HCT116 (cell line): ENCODE measurements around the gene PLA2G2E. TPM values are rescaled to one million over a fixed set of nuclear protein-coding genes. Genes with fewer than 3 reads are reported as not detected.

Experiments
- ATAC-seq: fragments of 200-7000 bp; cut with Tn5 transposase; 2 replicates; pipeline ENCODE4 v1.9.1; 2020; ENCODE audit warnings: mild to moderate bottlenecking, moderate library complexity
- BruUV-seq: library from RNA; stranded (reverse); fragments of 400-500 nt; replicated peaks from 2 replicates; lab custom pipeline; 2021; lab: Mats Ljungman, UMichigan
- CTCF ChIA-PET: fragments of 300-600 bp; sonication (Branson Sonifier 250); formaldehyde crosslinking; loops from one replicate; lab custom pipeline; 2021; ENCODE audit warnings: antibody characterized with exemption; lab: Charles Lee
- POLR2A ChIA-PET: fragments of 300-600, 350-600 bp; sonication (Branson Sonifier 250); formaldehyde crosslinking; loops from one replicate; lab custom pipeline; 2021; ENCODE audit warnings: antibody characterized with exemption; lab: Charles Lee
- RAD21 ChIA-PET, 2 experiments: fragments of 300-600 bp; sonication (Branson Sonifier 250); formaldehyde crosslinking; loops; one replicate each; lab custom pipeline; 2023; ENCODE audit warnings: low total read pairs in 2 of 2; ENCODE audit not compliant: uncharacterized antibody in 2 of 2, unreplicated experiment in 2 of 2, low non-redundant PET in 1 of 2; lab: Charles Lee
- DNase-seq: peaks from one replicate; pipeline ENCODE4 v3.0.0-alpha.2; 2010; ENCODE audit warnings: low read depth, low spot score
- H2AFZ ChIP-seq: fragments of 200-600 bp; shearing (Covaris generic), sonication (generic); 2 replicates; pipeline ENCODE4 v1.6.1; 2017; ENCODE audit warnings: low read depth, mixed run types, mixed read lengths, antibody characterized with exemption, low read length; ENCODE audit not compliant: poor library complexity, severe bottlenecking
- H3K27ac ChIP-seq: 2 replicates; pipeline ENCODE4 v1.5.1; 2012; ENCODE audit warnings: low read depth, low read length
- H3K27me3 ChIP-seq: fragments of 200-600 bp; sonication (generic); 2 replicates; pipeline ENCODE4 v1.6.1; 2016; ENCODE audit warnings: mixed run types, low read length, mixed read lengths; ENCODE audit not compliant: insufficient read depth
- H3K36me3 ChIP-seq, 2 experiments: fragments of 200-500 bp in 1 of 2; fragments of 200-600 bp in 1 of 2; sonication (Bioruptor generic) in 1 of 2; sonication (generic) in 1 of 2; 2 replicates each; pipeline versions ENCODE4 v1.5.1 to v1.6.1; 2014 to 2016; ENCODE audit warnings: low read length in 2 of 2, inconsistent platforms in 1 of 2, mixed read lengths in 1 of 2, mixed run types in 1 of 2; ENCODE audit not compliant: insufficient read depth in 2 of 2, control insufficient read depth in 1 of 2
- H3K4me1 ChIP-seq, 2 experiments: fragments of 200-600 bp in 1 of 2; sonication (generic) in 1 of 2; 2 replicates each; pipeline versions ENCODE4 v1.5.1 to v1.6.1; 2012 to 2017; ENCODE audit warnings: low read length in 2 of 2, inconsistent platforms in 1 of 2, mild to moderate bottlenecking in 1 of 2, mixed read lengths in 1 of 2, mixed run types in 1 of 2, moderate library complexity in 1 of 2; ENCODE audit not compliant: insufficient read depth in 2 of 2, control insufficient read depth in 1 of 2
- H3K4me2 ChIP-seq: fragments of 200-600 bp; sonication (generic); 2 replicates; pipeline ENCODE4 v1.6.1; 2017; ENCODE audit warnings: mixed run types, low read length, mixed read lengths
- H3K4me3 ChIP-seq, 2 experiments: fragments of 200-600 bp in 1 of 2; sonication (generic) in 1 of 2; replicated peaks in 1 of 2; 2 replicates each; pipeline ENCODE4 v1.5.1; 2011 to 2016; ENCODE audit warnings: low read length in 2 of 2, control low read depth in 1 of 2, low read depth in 1 of 2, mild to moderate bottlenecking in 1 of 2, mixed read lengths in 1 of 2, mixed run types in 1 of 2
- H3K79me2 ChIP-seq: fragments of 200-600 bp; sonication (generic); 2 replicates; pipeline ENCODE4 v1.6.1; 2017; ENCODE audit warnings: mild to moderate bottlenecking, mixed run types, low read length, moderate library complexity, mixed read lengths; ENCODE audit not compliant: insufficient read depth
- H3K9ac ChIP-seq: fragments of 200-600 bp; sonication (generic); 2 replicates; pipeline ENCODE4 v1.6.1; 2016; ENCODE audit warnings: low read length, mixed read lengths
- H3K9me2 ChIP-seq: fragments of 200-600 bp; sonication (generic), shearing (Covaris generic); 2 replicates; pipeline ENCODE4 v1.6.1; 2017; ENCODE audit warnings: mixed run types, mild to moderate bottlenecking, moderate library complexity; ENCODE audit not compliant: insufficient read depth
- H3K9me3 ChIP-seq, 2 experiments: fragments of 200-500 bp in 1 of 2; fragments of 200-600 bp in 1 of 2; sonication (Bioruptor generic) in 1 of 2; sonication (generic) in 1 of 2; 2 replicates each; pipeline ENCODE4 v1.6.1; 2014 to 2017; ENCODE audit warnings: low read length in 2 of 2, mixed read lengths in 2 of 2, inconsistent platforms in 1 of 2, low read depth in 1 of 2, mild to moderate bottlenecking in 1 of 2, mixed run types in 1 of 2, moderate library complexity in 1 of 2; ENCODE audit not compliant: control insufficient read depth in 1 of 2, insufficient read depth in 1 of 2
- H4K20me1 ChIP-seq: fragments of 200-600 bp; sonication (generic), shearing (Covaris generic); 2 replicates; pipeline ENCODE4 v1.6.1; 2017; ENCODE audit warnings: mixed run types, mild to moderate bottlenecking, moderate library complexity; ENCODE audit not compliant: insufficient read depth
- CBX3 ChIP-seq: IDR thresholded peaks from 2 replicates; pipeline ENCODE4 v1.6.1; 2012; ENCODE audit warnings: low read depth
- CEBPB ChIP-seq: IDR thresholded peaks from 2 replicates; pipeline ENCODE4 v1.6.1; 2012; ENCODE audit warnings: low read depth
- EGR1 ChIP-seq: IDR thresholded peaks from 2 replicates; pipeline ENCODE4 v1.6.1; 2012; ENCODE audit warnings: low read depth
- ELF1 ChIP-seq: IDR thresholded peaks from 2 replicates; pipeline ENCODE4 v1.6.1; 2012; ENCODE audit warnings: low read depth, borderline replicate concordance
- EZH2 ChIP-seq: fragments of 200-600 bp; sonication (generic); IDR thresholded peaks from 2 replicates; pipeline ENCODE4 v1.6.1; 2017; ENCODE audit warnings: antibody characterized with exemption, mixed run types
- EZH2phosphoT487 ChIP-seq: fragments of 200-600 bp; IDR thresholded peaks from 2 replicates; pipeline ENCODE4 v1.6.1; 2018; ENCODE audit warnings: antibody characterized with exemption, borderline replicate concordance
- FOSL1 ChIP-seq: IDR thresholded peaks from 2 replicates; pipeline ENCODE4 v1.6.1; 2012; ENCODE audit warnings: low read depth
- JUND ChIP-seq: IDR thresholded peaks from 2 replicates; pipeline ENCODE4 v1.6.1; 2012
- POLR2AphosphoS5 ChIP-seq: IDR thresholded peaks from 2 replicates; pipeline ENCODE4 v1.6.1; 2011; ENCODE audit warnings: mild to moderate bottlenecking, low read depth, low read length, moderate library complexity
- RAD21 ChIP-seq: IDR thresholded peaks from 2 replicates; pipeline ENCODE4 v1.6.1; 2012; ENCODE audit warnings: low read depth, mild to moderate bottlenecking
- SP1 ChIP-seq: IDR thresholded peaks from 2 replicates; pipeline ENCODE4 v1.6.1; 2012; ENCODE audit warnings: low read depth
- SRF ChIP-seq: IDR thresholded peaks from 2 replicates; pipeline ENCODE4 v1.6.1; 2012; ENCODE audit warnings: low read depth
- YY1 ChIP-seq: IDR thresholded peaks from 2 replicates; pipeline ENCODE4 v1.6.1; 2011; ENCODE audit warnings: low read length, low read depth, moderate library complexity, mild to moderate bottlenecking; ENCODE audit not compliant: insufficient replicate concordance; ENCODE audit errors: extremely low read depth
- ZFX ChIP-seq: fragments of 450-650 bp; IDR thresholded peaks from 2 replicates; pipeline ENCODE4 v1.6.1; 2017
- ZNF274 ChIP-seq: fragments of 200-500 bp; sonication (Bioruptor generic); IDR thresholded peaks from 2 replicates; pipeline ENCODE4 v1.6.1; 2014; ENCODE audit warnings: mild to moderate bottlenecking, low read depth, low read length, inconsistent platforms
- intact Hi-C: fragments of 100-400 bp; cut with micrococcal nuclease; formaldehyde crosslinking; loops from 2 replicates; pipeline ENCODE4 v1.10.0; 2022
- total RNA-seq: library from RNA; stranded (reverse); gene quantifications from one replicate; pipeline ENCODE4 v1.2.1, GENCODE V29; 2021; ENCODE audit not compliant: unreplicated experiment
- TF ChIP-seq, protein P1 (sequence below): IDR thresholded peaks from 2 replicates; pipeline ENCODE4 v1.6.1; 2012
- TF ChIP-seq, protein P2 (sequence below): IDR thresholded peaks from 2 replicates; pipeline ENCODE4 v1.6.1; 2012; ENCODE audit warnings: low read depth

PLA2G2E gene
- total RNA-seq, 1 experiment from 2014 or later = not detected

DNA sequence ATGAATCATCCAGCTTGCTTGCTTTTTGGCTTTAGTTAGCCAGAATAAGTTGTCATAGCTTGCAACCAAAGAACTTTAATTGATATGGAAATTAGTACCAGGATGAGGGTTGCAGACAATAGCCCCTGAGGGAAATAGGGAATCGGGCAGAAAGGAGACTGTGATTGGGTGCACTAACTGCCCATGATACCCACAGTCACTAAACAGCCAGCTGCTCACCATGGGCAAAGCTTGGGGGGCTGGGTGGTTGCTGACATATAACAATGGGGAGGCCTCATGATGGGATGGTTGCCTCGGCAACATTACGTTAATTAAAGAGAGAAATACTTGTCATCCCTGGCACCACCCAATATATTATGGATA, 17.8 kb upstream of the PLA2G2E start:
- Histone ChIP-seq H3K9ac (no peak overlapping the region), H3K4me3 (no peak overlapping the region), H3K27ac (no peak overlapping the region), H3K79me2 (no peaks in the 10 kb centered on the region), H3K36me3 (no peaks in the 10 kb centered on the region), H3K9me3 (no peaks in the 10 kb centered on the region), H3K4me2 (no peak overlapping the region), H2AFZ (no peak overlapping the region), H3K4me1 (no peaks in the 10 kb centered on the region), H3K27me3 (no peaks in the 10 kb centered on the region), H3K9me2 (no peaks in the 10 kb centered on the region), H4K20me1 (no peaks in the 10 kb centered on the region)
- BruUV-seq = no TSS peak
- ChIA-PET POLR2A (no interaction called here), CTCF (no interaction called here), RAD21 (no interaction called here)
- TF ChIP-seq RAD21 (no peak), EZH2phosphoT487 (no peak), JUND (no peak), YY1 (no peak)
- TF ChIP-seq, protein P1, sequence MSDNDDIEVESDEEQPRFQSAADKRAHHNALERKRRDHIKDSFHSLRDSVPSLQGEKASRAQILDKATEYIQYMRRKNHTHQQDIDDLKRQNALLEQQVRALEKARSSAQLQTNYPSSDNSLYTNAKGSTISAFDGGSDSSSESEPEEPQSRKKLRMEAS = no peak
- intact Hi-C loops = no loop called here
- no peak for DNase-seq
- ATAC-seq = no peak

DNA sequence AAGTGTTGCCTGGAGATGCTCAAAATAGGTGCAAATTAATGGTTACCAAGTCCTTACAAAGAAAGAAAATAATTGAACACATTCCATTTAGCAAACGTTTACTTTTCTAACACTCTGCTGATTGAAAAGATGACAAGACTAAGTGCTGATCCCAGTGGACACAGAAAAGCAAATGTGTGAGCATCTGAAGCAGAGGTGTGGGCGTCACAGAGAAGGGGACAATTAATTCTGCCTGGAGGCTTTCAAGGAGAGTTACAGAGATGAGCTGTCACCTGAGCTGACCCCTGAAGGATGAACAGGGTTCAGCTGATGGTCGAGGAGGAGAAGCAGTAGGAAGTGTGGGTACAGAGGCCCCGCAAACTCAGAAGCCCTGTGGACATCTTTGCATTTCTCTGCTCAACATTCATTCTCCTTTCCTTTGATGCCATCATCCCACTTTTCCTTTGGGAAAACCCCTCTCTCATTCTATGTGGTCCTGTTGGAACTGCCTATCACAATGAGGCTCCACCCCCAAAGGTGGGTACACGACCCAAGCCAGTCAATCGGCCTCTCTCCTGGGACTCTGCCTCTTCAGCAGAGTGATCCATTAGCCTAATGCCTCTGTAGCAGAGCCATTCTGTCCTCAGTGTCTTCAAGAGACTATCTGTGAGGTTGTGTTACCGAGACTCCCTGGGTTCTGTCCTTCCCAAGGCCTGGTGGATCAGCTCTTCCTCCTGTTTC, 17.2 kb upstream of the PLA2G2E start:
- no TSS peak for BruUV-seq
- Histone ChIP-seq H3K79me2 (no peaks in the 10 kb centered on the region), H3K4me3 (no peak overlapping the region), H3K4me2 (no peak overlapping the region), H3K27me3 (no peaks in the 10 kb centered on the region), H3K9me2 (no peaks in the 10 kb centered on the region), H3K27ac (no peak overlapping the region), H4K20me1 (no peaks in the 10 kb centered on the region), H3K36me3 (no peaks in the 10 kb centered on the region), H3K4me1 (no peaks in the 10 kb centered on the region), H3K9ac (no peak overlapping the region), H3K9me3 (no peaks in the 10 kb centered on the region), H2AFZ (no peak overlapping the region)
- CTCF ChIA-PET = no interaction called here
- TF ChIP-seq EZH2 (no peak), YY1 (no peak), POLR2AphosphoS5 (no peak), ZFX (no peak), EGR1 (no peak), JUND (no peak), CEBPB (no peak), SP1 (no peak), ELF1 (no peak), ZNF274 (no peak), SRF (no peak), CBX3 (no peak), FOSL1 (no peak)
- TF ChIP-seq, protein P2, sequence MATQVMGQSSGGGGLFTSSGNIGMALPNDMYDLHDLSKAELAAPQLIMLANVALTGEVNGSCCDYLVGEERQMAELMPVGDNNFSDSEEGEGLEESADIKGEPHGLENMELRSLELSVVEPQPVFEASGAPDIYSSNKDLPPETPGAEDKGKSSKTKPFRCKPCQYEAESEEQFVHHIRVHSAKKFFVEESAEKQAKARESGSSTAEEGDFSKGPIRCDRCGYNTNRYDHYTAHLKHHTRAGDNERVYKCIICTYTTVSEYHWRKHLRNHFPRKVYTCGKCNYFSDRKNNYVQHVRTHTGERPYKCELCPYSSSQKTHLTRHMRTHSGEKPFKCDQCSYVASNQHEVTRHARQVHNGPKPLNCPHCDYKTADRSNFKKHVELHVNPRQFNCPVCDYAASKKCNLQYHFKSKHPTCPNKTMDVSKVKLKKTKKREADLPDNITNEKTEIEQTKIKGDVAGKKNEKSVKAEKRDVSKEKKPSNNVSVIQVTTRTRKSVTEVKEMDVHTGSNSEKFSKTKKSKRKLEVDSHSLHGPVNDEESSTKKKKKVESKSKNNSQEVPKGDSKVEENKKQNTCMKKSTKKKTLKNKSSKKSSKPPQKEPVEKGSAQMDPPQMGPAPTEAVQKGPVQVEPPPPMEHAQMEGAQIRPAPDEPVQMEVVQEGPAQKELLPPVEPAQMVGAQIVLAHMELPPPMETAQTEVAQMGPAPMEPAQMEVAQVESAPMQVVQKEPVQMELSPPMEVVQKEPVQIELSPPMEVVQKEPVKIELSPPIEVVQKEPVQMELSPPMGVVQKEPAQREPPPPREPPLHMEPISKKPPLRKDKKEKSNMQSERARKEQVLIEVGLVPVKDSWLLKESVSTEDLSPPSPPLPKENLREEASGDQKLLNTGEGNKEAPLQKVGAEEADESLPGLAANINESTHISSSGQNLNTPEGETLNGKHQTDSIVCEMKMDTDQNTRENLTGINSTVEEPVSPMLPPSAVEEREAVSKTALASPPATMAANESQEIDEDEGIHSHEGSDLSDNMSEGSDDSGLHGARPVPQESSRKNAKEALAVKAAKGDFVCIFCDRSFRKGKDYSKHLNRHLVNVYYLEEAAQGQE = no peak
- intact Hi-C loops = no loop called here
- ATAC-seq = no peak
- RAD21 ChIA-PET = no interaction called here
- no peak for DNase-seq
- POLR2A ChIA-PET = no interaction called here
